Medulla oblongata (tissue), 1 donor: Measurements from ENCODE around the gene TUBGCP2.
A peak's percentile ranks its signal among the peaks of the same experiment; 100 is the strongest.

Experiments used
- DNase-seq: peaks from one replicate; pipeline ENCODE4 v3.0.0-alpha.2; 2015; ENCODE audit errors: extremely low spot score

TUBGCP2 gene

DNA sequence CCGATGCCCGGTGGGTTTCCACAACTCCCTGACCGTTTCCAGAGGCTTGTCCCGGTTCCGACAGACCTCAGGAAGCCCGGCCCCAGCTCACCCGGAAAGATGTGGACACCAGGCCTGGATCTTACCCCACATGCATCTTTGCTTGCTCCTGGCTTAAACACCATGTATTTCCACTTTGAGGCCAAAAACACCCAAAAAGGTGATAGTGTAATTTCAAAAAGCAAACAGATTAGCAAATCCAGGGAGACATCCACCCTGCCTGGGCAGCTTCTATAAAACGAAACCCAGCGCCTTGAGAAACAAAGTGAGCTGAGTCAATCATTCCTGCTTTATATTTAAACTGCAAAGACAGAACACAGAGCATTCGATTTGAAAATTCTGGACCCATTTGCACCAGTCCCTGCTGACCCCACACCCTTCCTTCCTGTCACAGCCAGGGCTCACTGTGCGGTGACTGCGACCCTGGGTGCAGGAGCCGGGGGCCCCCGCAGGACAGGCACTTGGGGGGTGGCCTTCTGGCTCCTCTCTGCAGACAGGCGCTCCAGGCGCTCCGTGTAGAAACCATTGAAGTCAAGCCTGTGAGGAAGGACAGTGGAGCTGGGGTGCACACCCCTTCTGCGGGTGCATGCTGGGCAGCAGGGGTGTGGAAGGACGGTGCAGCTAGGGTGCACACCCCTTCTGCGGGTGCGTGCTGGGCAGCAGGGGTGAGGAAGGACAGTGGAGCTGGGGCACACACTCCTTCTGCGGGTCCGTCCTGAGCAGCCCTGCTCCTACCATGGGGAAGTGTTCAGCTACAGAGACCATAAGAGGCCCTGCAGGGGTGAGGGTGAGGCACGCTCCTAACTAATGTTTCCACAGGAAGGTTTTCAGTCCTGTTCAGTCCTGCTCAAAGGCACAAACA lies 29.1 kb downstream of the TUBGCP2 start:
- no peak for DNase-seq

DNA sequence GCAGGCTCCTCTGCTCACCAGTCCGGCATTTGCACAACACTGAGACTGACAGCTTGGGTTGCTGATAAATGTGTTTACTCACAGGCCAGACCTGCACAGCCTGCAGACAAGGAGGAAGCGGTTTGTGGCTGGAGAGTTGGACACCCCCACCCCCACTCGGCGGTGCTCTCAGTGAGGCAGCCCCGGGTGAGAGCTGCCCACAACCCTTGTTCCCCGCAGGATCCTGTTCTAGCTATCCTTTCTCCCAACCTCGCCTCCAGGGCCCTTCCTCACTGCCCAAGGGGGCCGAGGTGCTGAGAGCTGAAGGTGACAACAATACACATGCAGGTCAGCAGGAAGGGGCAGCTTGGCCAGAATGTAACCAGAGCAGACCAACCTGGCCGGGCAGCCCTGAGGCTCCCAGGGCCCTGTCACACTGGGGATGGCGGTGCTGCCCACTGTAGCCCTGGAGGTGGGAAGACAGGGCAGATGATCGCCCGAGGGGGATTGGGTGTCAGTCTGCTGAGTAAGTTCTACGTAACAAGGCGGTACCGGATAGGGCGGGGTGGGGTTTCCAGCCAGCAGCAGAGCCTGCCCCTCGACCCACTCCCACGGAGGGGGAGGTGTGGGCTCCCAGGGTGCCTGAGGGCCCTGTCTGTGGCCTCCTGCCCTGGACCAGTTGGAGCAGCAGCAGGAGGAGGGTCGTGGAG lies 30.0 kb downstream of the TUBGCP2 start:
- DNase-seq = peak; percentile 41

DNA sequence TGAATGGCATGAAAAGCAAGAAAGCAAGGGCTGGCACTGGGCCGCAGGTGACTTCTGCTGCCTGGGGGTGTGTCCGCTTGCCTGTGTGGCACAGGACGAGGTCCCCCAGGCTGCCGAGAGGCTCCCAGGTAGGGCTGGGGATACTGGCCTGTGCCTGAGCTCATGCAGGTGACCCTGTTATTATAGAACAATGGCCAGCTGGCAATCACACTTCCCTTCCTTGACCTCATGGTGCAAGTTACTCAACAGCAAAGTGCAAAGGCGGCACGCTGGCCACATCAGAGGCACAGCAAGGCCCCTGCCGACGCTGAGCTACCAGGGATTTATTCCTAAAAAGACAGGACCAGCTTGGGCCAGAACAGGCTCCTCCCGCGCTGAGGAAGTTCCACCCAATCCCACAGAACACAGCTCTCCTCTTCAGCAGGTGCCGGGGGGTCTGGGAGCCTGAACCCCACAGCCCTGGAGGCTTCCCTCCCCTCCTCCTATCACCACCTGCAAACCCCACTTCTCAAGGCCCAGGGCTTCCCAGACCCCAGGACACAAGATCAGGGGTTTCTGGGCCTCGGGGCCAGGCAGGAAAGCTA lies 30.6 kb downstream of the TUBGCP2 start:
- no peak for DNase-seq

- no peak for DNase-seq
These were observed 31.2 kb downstream of the TUBGCP2 start for GRCh38 chr10:133277277-133277992.

- DNase-seq = no peak
These were observed 32.1 kb downstream of the TUBGCP2 start, which contains the start of gene ADAM8 for GRCh38 chr10:133276435-133277201. Gene ADAM8 (minus strand): TSS chr10:133276868. CDS start chr10:133276817, 51 bp downstream.

DNA sequence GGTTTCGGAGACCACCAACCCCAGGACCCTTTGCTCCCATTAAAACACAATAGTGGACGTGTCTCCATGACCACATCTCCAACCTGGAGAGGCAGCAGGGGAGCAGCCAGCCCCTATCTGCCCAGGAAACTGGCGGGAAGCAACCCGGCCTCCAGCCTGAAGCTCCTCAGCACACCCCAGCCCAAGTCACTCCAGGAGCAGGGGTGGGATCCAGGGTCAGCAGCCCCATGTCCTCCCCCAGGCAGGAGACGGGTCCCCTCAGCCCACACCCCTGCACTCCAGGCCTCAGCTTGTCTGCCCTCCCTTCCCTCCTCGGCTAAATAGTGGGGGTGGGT lies 32.6 kb downstream of the TUBGCP2 start:
- DNase-seq = no peak

DNA sequence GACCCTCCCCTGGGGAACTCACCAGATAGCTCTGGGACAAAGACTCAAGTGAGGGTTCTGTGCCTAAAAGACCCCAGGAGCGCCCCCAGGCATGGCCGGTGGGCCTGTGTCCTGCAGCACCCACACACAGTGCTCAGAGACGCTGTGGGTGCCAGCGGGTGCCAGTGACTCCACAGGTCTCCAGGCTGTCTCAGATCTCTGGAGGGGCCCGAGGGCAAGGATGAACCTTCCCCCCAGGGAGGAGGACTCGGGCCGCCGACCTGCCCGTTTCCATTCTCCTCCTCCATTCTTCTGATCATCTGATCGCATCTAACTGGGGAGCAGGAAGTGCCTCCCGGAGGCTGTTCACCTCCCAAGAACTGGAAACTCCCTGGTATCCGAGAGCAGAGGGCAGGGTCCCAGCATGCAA lies 33.0 kb downstream of the TUBGCP2 start:
- DNase-seq = no peak

- no peak for DNase-seq
These were observed 33.7 kb downstream of the TUBGCP2 start for GRCh38 chr10:133274751-133275683.

DNA sequence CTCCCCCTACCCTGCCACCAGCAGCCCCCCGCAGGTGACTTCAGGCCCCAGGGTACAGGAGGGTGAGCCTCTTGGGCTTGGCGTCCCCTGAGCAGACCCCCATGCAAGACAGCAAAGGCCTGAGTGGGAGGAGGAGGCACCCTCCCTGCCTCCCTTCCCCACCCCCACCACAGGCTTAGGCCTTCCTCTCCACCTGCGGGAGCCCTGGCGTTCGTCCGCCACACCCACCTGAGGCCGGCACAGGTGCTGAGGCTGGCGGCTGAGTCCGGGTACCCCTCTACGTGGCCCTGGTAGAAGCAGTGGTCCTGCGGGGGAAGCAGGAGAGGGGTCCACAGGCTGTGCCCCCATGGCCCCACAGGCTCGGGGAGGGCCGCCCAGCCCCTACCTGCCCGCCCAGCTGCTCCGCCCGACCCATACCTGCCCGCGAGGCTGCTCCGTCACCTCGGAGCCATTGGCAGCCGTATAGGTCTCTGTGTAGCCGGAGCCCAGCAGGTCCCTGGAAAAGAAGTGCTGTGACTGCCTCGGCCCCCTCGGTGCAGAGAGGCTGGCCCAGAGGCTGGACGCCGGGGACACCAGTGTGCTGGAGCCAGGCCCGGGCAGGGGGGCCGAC lies 35.0 kb downstream of the TUBGCP2 start:
- DNase-seq = no peak

DNA sequence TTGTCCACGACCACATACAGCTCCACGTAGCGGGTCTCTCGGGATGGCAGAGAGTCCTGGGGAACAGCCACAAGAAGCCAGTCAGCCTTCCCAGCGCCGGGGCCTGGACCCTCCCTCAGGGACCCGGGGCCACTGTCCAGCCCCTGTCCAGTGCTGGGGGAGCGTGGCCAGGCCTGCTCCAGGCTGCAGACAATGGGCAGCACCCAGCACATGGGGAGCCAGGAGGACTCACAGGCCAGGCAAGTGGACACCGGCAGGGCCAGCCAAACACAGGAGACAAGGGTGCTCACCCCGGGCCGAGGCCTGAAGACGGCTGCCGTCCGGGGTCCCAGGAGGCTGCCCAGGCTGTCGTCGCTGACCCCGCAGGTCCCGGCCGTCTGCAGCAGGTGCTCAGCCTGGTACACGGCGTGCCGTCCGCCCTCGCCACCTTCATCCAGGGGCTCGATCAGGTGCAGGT lies 35.7 kb downstream of the TUBGCP2 start:
- DNase-seq = no peak

GRCh38 chr10:133272301-133272963 lies 36.2 kb downstream of the TUBGCP2 start:
- no peak for DNase-seq

DNA sequence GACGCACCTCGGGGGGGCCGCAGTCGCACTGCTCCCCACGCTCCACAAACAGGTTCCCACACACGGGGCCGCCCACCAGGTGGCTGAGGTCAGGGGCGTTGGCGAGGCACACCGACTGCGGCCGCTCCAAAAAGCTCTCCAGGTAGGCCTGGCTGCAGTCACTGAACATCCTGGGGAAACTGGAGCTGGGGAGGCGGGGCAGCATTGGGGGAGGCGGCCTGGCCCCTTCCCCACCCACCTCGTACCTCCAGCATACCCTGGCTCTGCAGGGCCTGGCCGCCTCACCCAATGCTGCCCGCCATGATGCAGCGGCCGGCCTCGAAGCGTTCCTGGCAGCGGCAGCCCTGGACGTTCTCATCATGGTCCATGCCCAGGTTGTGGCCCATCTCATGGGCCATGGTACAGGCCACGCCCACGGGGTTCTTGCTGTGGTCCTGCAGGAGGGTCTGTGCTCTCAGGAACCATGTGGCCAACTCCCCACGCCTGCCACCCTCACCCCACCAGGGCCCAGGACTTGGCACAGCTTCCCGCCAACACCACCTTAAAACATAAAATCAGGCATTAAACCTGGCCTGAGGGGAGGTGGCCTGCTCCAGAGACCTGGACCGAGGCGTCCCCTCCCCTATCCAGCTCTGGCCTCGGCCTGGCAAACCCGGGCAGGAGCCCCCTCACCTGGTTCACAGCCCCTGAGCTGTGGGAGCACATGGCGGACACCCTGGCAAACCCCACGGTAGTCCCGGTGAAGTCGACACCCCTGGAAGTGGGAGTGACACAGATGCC lies 37.0 kb downstream of the TUBGCP2 start:
- DNase-seq = no peak

DNA sequence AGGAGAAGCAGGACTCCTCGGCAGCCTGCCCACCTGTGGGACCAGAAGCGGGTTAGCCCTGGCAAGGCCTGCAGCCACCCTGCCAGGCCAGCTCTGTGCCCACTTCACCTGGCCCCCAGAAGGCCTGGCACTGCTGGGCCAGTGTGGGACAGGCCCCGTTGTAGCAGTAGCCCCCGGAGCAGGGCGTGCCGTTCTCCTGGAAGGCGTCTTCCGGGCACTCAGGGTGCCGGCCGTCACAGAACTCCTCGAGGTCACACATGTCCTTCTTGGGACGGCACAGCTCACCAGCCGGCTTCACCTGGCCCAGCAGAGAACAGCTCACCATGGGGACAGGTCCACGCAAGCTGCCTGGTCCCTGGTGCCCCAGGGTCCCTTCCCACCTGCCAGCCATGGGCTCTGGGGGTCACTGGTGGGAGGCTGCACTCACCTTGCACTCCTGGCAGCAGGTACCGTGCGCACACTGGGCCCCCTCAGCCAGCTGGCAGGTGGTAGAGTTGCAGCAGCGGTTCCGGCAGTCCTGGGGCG lies 37.8 kb downstream of the TUBGCP2 start:
- no peak for DNase-seq

GRCh38 chr10:133270204-133270603 lies 38.5 kb downstream of the TUBGCP2 start:
- no peak for DNase-seq

- no peak for DNase-seq
These were observed 39.3 kb downstream of the TUBGCP2 start for GRCh38 chr10:133269367-133269766.

DNA sequence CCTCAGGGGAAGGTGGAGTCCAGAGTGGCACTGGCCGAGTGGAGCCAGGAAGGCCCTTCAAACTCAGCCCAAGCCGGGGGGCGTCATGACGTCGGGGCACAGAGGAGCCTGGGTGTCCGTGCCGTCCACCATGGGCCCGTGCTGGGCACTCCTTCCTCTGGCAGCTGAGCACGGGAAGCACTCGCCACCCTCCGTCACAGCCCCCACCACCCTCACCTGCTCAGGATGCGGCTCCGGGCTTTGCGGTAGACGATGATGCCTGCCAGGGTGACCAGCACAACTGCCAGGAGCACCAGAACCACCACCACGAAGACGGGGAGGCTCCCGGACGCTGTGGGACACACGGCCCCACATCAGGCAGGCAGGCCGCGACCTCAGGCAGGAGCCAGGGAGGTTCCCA lies 40.1 kb downstream of the TUBGCP2 start:
- no peak for DNase-seq

DNA sequence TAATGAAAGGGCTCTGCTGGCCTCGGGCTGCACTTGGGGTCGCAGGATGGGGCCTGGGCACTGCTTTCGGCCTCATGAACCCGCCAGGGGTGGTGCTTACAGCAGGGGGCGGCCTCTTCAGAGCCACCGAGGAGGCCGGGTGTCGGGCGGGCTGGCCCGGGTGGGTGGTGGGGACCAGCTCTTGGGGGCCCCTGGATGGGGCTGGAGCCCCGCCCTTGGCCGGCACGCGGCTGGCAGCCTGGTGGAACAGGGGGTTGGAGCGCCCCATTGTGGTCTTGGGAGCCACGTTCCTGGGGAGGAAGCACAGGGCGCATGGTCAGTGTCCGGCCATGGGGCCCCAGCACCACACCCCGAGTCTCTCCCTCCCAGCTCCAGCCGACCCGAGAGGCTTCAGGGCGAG lies 40.8 kb downstream of the TUBGCP2 start:
- no peak for DNase-seq

DNA sequence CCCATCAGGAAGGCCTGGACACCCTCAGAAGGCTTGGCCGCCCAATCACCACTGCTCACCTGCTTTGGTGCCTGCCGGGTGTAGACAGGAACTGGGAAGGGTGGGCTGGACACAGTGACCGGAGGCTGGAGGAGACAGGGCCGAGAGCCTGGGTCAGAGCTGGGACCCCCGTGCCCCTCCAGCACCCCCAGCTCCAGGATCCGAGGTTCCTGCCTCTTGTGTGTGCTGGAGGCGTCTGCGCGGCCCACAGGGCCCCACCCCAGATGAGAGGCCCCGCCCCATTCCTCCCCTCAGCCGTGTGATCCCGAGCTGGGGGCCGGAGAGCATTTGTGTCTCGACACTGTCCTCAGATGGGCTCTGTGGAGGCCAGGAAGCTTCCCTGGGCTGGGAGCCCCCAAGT lies 41.4 kb downstream of the TUBGCP2 start:
- DNase-seq = no peak
